PC-3 (cell line): ENCODE data around the gene JMJD7. TPM values are rescaled to one million over a fixed set of nuclear protein-coding genes. Genes with fewer than 3 reads are reported as not detected.

ENCODE experiments used
- ATAC-seq: fragments of 200-7000 bp; cut with Tn5 transposase; 2 replicates; pipeline ENCODE4 v1.9.1; 2020; ENCODE audit warnings: mild to moderate bottlenecking, moderate library complexity
- BruUV-seq: library from RNA; stranded (reverse); fragments of 400-500 nt; replicated peaks from 2 replicates; lab custom pipeline; 2021; lab: Mats Ljungman, UMichigan
- CTCF ChIA-PET: fragments of 300-600 bp; sonication (Branson Sonifier 250); formaldehyde crosslinking; loops from one replicate; lab custom pipeline; 2022; ENCODE audit warnings: antibody characterized with exemption; lab: Charles Lee
- POLR2A ChIA-PET: fragments of 300-600 bp; sonication (Branson Sonifier 250); formaldehyde crosslinking; loops from one replicate; lab custom pipeline; 2022; ENCODE audit warnings: antibody characterized with exemption; ENCODE audit not compliant: unreplicated experiment; lab: Charles Lee
- DNase-seq: peaks from one replicate; pipeline ENCODE4 v3.0.0-alpha.2; 2015
- H2AFZ ChIP-seq: fragments of 300-600 bp; sonication (generic); 2 replicates; pipeline ENCODE4 v1.6.0; 2016; ENCODE audit warnings: antibody characterized with exemption, low read length
- H3F3A ChIP-seq: fragments of 300-600 bp; sonication (generic); one replicate; pipeline ENCODE4 v1.6.0; 2017; ENCODE audit warnings: antibody characterized with exemption, low read length, control low read depth, mild to moderate bottlenecking; ENCODE audit not compliant: unreplicated experiment
- H3K27ac ChIP-seq: fragments of 300-600 bp; sonication (generic); 2 replicates; pipeline ENCODE4 v1.5.1; 2016; ENCODE audit warnings: mild to moderate bottlenecking, low read length
- H3K27me3 ChIP-seq: fragments of 300-600 bp; sonication (generic); 2 replicates; pipeline ENCODE4 v1.6.1; 2016; ENCODE audit warnings: low read length, mixed read lengths
- H3K36me3 ChIP-seq: fragments of 300-600 bp; sonication (generic); 2 replicates; pipeline ENCODE4 v1.6.1; 2016; ENCODE audit warnings: low read depth, mixed run types, low read length, mixed read lengths
- H3K4me1 ChIP-seq: fragments of 300-600 bp; sonication (generic); 2 replicates; pipeline ENCODE4 v1.5.1; 2016; ENCODE audit warnings: low read length; ENCODE audit not compliant: insufficient read depth
- H3K4me2 ChIP-seq: fragments of 300-600 bp; sonication (generic); 2 replicates; pipeline ENCODE4 v1.6.0; 2016; ENCODE audit warnings: low read length
- H3K4me3 ChIP-seq: fragments of 300-600 bp; sonication (generic); 2 replicates; pipeline ENCODE4 v1.5.1; 2016; ENCODE audit warnings: mild to moderate bottlenecking, low read length, mixed read lengths
- H3K79me2 ChIP-seq: fragments of 300-600 bp; sonication (generic); 2 replicates; pipeline ENCODE4 v1.6.1; 2017; ENCODE audit warnings: low read length, mixed read lengths
- H3K9ac ChIP-seq: fragments of 300-600 bp; sonication (generic); 2 replicates; pipeline ENCODE4 v1.6.0; 2016; ENCODE audit warnings: mild to moderate bottlenecking, low read length
- H3K9me2 ChIP-seq: fragments of 300-600 bp; sonication (generic); replicated peaks from 2 replicates; pipeline ENCODE4 v1.6.1; 2016; ENCODE audit warnings: mixed run types, low read length, mixed read lengths
- H3K9me3 ChIP-seq: fragments of 300-600 bp; sonication (generic); 2 replicates; pipeline ENCODE4 v1.6.1; 2016; ENCODE audit warnings: low read length, mixed read lengths
- H4K20me1 ChIP-seq: fragments of 300-600 bp; sonication (generic); 2 replicates; pipeline ENCODE4 v1.6.1; 2016; ENCODE audit warnings: low read length, mixed read lengths
- EZH2 ChIP-seq: fragments of 300-600 bp; sonication (generic); IDR thresholded peaks from one replicate; pipeline ENCODE4 v1.6.1; 2017; ENCODE audit warnings: antibody characterized with exemption, mild to moderate bottlenecking, low read length; ENCODE audit not compliant: unreplicated experiment
- EZH2phosphoT487 ChIP-seq: fragments of 300-600 bp; sonication (generic); IDR thresholded peaks from 2 replicates; pipeline ENCODE4 v1.6.1; 2018; ENCODE audit warnings: mild to moderate bottlenecking, antibody characterized with exemption, low read length, borderline replicate concordance
- intact Hi-C: fragments of 100-400 bp; cut with micrococcal nuclease; formaldehyde crosslinking; loops from 2 replicates; pipeline ENCODE4 v1.9.0; 2023
- total RNA-seq: library from RNA; depleted of rRNA; stranded (reverse); fragments of >200 nt; gene quantifications from 2 replicates; pipeline ENCODE4 v1.2.3, GENCODE V29; 2014
- TF ChIP-seq, protein P1 (sequence below): fragments of 300-600 bp; sonication (generic); conservative IDR thresholded peaks from 2 replicates; pipeline ENCODE4 v1.5.1; 2017; ENCODE audit warnings: antibody characterized with exemption, low read depth, mild to moderate bottlenecking, low read length

The JMJD7 gene
- total RNA-seq, 1 experiment from 2014 or later, result 13.7 TPM

DNA sequence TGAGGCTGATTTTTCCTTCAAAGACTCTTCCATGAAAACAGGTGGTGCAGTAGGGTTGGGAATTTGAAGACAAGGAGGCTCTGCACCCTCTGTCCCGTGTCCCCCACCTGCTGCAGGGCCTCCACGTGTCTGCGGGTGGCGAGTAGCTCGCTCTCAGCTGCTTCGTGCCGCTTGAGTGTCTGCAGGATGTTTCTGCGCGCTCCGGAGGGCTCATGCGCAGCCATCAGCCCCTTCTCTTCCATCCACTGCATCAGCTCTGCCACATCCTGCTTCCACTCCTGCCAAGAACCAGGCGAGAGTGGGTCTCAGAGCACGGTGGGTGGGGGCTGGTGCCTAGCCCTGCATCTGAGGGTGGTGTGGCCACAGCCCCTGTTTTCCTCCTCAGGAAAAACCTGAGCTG, 48.1 kb downstream of the JMJD7 start:
- Histone ChIP-seq H4K20me1 (no peaks in the 10 kb centered on the region), H3F3A (no peaks in the 10 kb centered on the region), H3K4me3 (no peak overlapping the region), H3K4me2 (no peak overlapping the region), H3K4me1 (peaks cover 14% of the 10 kb centered on the region), H3K9me2 (no peaks in the 10 kb centered on the region), H3K9ac (no peak overlapping the region), H2AFZ (no peak overlapping the region), H3K79me2 (no peaks in the 10 kb centered on the region), H3K9me3 (no peaks in the 10 kb centered on the region), H3K27me3 (no peaks in the 10 kb centered on the region), H3K27ac (no peak overlapping the region), H3K36me3 (no peaks in the 10 kb centered on the region)
- TF ChIP-seq EZH2, result no peak
- no peak for TF ChIP-seq EZH2phosphoT487
- TF ChIP-seq, protein P1, sequence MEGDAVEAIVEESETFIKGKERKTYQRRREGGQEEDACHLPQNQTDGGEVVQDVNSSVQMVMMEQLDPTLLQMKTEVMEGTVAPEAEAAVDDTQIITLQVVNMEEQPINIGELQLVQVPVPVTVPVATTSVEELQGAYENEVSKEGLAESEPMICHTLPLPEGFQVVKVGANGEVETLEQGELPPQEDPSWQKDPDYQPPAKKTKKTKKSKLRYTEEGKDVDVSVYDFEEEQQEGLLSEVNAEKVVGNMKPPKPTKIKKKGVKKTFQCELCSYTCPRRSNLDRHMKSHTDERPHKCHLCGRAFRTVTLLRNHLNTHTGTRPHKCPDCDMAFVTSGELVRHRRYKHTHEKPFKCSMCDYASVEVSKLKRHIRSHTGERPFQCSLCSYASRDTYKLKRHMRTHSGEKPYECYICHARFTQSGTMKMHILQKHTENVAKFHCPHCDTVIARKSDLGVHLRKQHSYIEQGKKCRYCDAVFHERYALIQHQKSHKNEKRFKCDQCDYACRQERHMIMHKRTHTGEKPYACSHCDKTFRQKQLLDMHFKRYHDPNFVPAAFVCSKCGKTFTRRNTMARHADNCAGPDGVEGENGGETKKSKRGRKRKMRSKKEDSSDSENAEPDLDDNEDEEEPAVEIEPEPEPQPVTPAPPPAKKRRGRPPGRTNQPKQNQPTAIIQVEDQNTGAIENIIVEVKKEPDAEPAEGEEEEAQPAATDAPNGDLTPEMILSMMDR, result no peak
- ChIA-PET POLR2A (no interaction called here), CTCF (no interaction called here)
- intact Hi-C loops, result no loop called here
- DNase-seq (no peak), ATAC-seq (no peak)
- no TSS peak for BruUV-seq

DNA sequence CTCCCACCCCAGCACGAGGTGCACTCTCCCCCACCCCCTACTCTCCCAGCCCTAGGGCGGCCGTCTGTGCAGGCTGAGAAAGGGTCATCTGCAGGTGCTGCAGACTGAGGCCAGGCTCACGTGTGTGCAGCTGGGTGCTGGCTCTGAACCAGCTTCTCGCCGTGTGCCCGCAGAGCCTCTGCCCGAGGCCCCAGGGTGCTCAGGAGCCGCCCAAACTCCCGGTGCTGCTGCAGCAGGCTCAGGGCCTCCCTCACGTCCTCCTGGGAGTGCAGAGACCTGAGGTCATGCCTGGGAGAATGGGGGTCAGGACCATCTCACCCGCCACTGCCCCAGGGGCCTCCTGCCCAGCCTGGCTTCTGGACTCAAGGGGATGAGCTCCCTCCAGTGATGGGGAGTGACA, 48.8 kb downstream of the JMJD7 start:
- H3K36me3 ChIP-seq, result no peaks in the 10 kb centered on the region
- no peak overlapping the region for H3K27ac ChIP-seq
- no peak overlapping the region for H3K4me2 ChIP-seq
- H3K9ac ChIP-seq, result no peak overlapping the region
- H2AFZ ChIP-seq, result no peak overlapping the region
- H4K20me1 ChIP-seq, result no peaks in the 10 kb centered on the region
- no peaks in the 10 kb centered on the region for H3K9me3 ChIP-seq
- ATAC-seq (no peak), DNase-seq (no peak)
- no peaks in the 10 kb centered on the region for H3K79me2 ChIP-seq
- H3K4me3 ChIP-seq, result no peak overlapping the region
- POLR2A ChIA-PET, result no interaction called here
- no peaks in the 10 kb centered on the region for H3K9me2 ChIP-seq
- TF ChIP-seq EZH2 (no peak), EZH2phosphoT487 (no peak)
- TF ChIP-seq, protein P1, result no peak
- no peaks in the 10 kb centered on the region for H3K27me3 ChIP-seq
- BruUV-seq, result no TSS peak
- H3K4me1 ChIP-seq, result peaks cover 7% of the 10 kb centered on the region
- CTCF ChIA-PET, result no interaction called here
- intact Hi-C loops, result no loop called here
- H3F3A ChIP-seq, result no peaks in the 10 kb centered on the region

DNA sequence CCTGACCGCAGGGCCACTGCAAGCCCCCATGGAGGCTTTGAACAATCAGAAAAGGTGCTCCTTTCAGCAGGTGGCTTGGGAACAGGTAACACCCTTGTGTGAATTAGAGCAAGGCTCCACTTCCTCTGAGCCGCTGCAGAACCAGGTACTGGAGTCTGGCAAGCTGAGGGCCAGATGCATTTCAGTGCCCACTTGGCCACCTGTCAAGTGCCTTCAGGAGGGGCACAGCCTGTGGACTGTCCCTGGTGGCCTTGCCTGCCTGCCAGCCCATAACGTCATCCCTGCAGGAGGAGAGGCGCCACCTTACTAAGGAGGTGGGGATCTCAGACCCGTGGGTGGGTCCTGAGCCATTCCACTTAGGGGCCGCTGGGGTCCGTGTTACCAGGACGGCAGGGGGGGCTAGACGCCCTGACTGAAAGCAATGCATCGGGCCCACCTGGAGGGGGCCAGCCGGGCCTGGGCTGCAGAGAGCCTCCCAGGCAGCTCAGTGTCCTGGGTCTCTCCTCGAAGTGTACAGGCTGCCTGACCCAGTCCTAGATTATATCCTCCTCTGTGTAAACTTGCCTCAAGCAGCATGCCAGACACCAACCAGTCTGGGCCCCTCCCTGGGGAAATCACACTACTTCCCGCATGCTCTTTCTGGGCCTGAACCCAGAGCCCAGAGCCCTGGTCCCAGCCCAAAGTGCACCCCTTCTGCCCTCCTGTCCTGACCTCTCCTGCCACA, 49.9 kb downstream of the JMJD7 start:
- CTCF ChIA-PET, result no interaction called here
- ATAC-seq, result no peak; the same call in 1 of the 2 replicates
- no TSS peak for BruUV-seq

More for the DNA sequence above, 49.9 kb downstream of the JMJD7 start:
- POLR2A ChIA-PET, result no interaction called here
- Histone ChIP-seq H3K9me3 (no peaks in the 10 kb centered on the region), H3K4me2 (no peak overlapping the region), H4K20me1 (no peaks in the 10 kb centered on the region), H3F3A (no peaks in the 10 kb centered on the region), H3K36me3 (no peaks in the 10 kb centered on the region), H3K9me2 (no peaks in the 10 kb centered on the region), H3K27me3 (no peaks in the 10 kb centered on the region), H3K4me1 (no peaks in the 10 kb centered on the region), H3K9ac (no peak overlapping the region), H2AFZ (no peak overlapping the region), H3K27ac (no peak overlapping the region), H3K79me2 (no peaks in the 10 kb centered on the region), H3K4me3 (no peak overlapping the region)
- no peak for DNase-seq
- intact Hi-C loops, result no loop called here
- TF ChIP-seq, protein P1, result no peak
- no peak for TF ChIP-seq EZH2
- no peak for TF ChIP-seq EZH2phosphoT487
